Keratinocyte (primary cell): Measurements from ENCODE around the gene SOX5. TPM values are rescaled to one million over a fixed set of nuclear protein-coding genes. Genes with fewer than 3 reads are reported as not detected.

Experiments used
- DNase-seq: peaks from one replicate; pipeline ENCODE4 v3.0.0-alpha.2; 2011; ENCODE audit warnings: low read depth, missing footprints, low spot score
- FAIRE-seq: peaks from 2 replicates; lab custom pipeline; 2011; peaks lifted over from hg19 to GRCh38; lab: Jason Lieb, UNC
- H2AFZ ChIP-seq: 2 replicates; pipeline ENCODE4 v1.6.0; 2012; ENCODE audit warnings: low read length, control low read depth, inconsistent platforms; ENCODE audit not compliant: control insufficient read depth
- H3K27ac ChIP-seq: 2 replicates; pipeline ENCODE4 v1.5.1; 2011; ENCODE audit warnings: low read length; ENCODE audit not compliant: control insufficient read depth, insufficient read depth
- H3K27me3 ChIP-seq: 3 replicates; pipeline ENCODE4 v1.6.0; 2011; ENCODE audit warnings: low read length; ENCODE audit not compliant: control insufficient read depth, insufficient read depth; ENCODE audit errors: extremely low read depth
- H3K36me3 ChIP-seq, 2 experiments: 2 replicates in 1 of 2; 3 replicates in 1 of 2; pipeline ENCODE4 v1.5.1; 2011; ENCODE audit warnings: low read length in 2 of 2, mild to moderate bottlenecking in 1 of 2; ENCODE audit not compliant: control insufficient read depth in 2 of 2, insufficient read depth in 2 of 2; ENCODE audit errors: extremely low read depth in 1 of 2
- H3K4me1 ChIP-seq: 3 replicates; pipeline ENCODE4 v1.5.1; 2011; ENCODE audit warnings: low read length; ENCODE audit not compliant: control insufficient read depth, insufficient read depth; ENCODE audit errors: extremely low read depth
- H3K4me2 ChIP-seq: 3 replicates; pipeline ENCODE4 v1.6.0; 2011; ENCODE audit warnings: low read depth, low read length; ENCODE audit not compliant: control insufficient read depth, insufficient read depth; ENCODE audit errors: extremely low read depth
- H3K4me3 ChIP-seq, 3 experiments: fragments of 200-600 bp in 1 of 3; sonication (generic) in 1 of 3; 2 replicates in 2 of 3; 3 replicates in 1 of 3; pipeline ENCODE4 v1.5.1; 2011 to 2016; ENCODE audit warnings: low read length in 3 of 3, mild to moderate bottlenecking in 3 of 3, control low read depth in 2 of 3, inconsistent platforms in 1 of 3, low read depth in 1 of 3, mixed read lengths in 1 of 3, mixed run types in 1 of 3, moderate library complexity in 1 of 3; ENCODE audit not compliant: control insufficient read depth in 2 of 3, insufficient read depth in 2 of 3; ENCODE audit errors: extremely low read depth in 1 of 3
- H3K79me2 ChIP-seq: 2 replicates; pipeline ENCODE4 v1.6.0; 2012; ENCODE audit warnings: low read length; ENCODE audit not compliant: control insufficient read depth, insufficient read depth
- H3K9ac ChIP-seq: 3 replicates; pipeline ENCODE4 v1.6.0; 2011; ENCODE audit warnings: low read length; ENCODE audit not compliant: control insufficient read depth, insufficient read depth; ENCODE audit errors: extremely low read depth
- H3K9me1 ChIP-seq: 3 replicates; pipeline ENCODE4 v1.6.0; 2011; ENCODE audit warnings: low read length; ENCODE audit not compliant: control insufficient read depth, insufficient read depth; ENCODE audit errors: extremely low read depth
- H3K9me3 ChIP-seq: 2 replicates; pipeline ENCODE4 v1.5.1; 2012; ENCODE audit warnings: low read depth, low read length; ENCODE audit not compliant: control insufficient read depth
- H4K20me1 ChIP-seq: 3 replicates; pipeline ENCODE4 v1.6.0; 2011; ENCODE audit warnings: low read length; ENCODE audit not compliant: control insufficient read depth, insufficient read depth; ENCODE audit errors: extremely low read depth
- CTCF ChIP-seq, 3 experiments: IDR thresholded peaks in 1 of 3; conservative IDR thresholded peaks in 1 of 3; optimal IDR thresholded peaks in 1 of 3; 2 replicates in 2 of 3; 3 replicates in 1 of 3; pipeline versions ENCODE3 to v1.5.1; 2011; ENCODE audit warnings: low read length in 3 of 3, mild to moderate bottlenecking in 3 of 3, moderate library complexity in 2 of 3, control low read depth in 1 of 3, inconsistent platforms in 1 of 3; ENCODE audit not compliant: insufficient read depth in 2 of 3; ENCODE audit errors: extremely low read depth in 1 of 3
- EZH2 ChIP-seq: IDR thresholded peaks from one replicate; pipeline ENCODE4 v1.6.1; 2012; ENCODE audit warnings: inconsistent platforms, mild to moderate bottlenecking, low read length, moderate library complexity
- dilution Hi-C: fragments of 300-500 bp; cut with MboI; formaldehyde crosslinking; loops from one replicate; pipeline ENCODE4 v1.7.0; 2020; ENCODE audit warnings: low sequenced_read_pairs; ENCODE audit not compliant: extremely low pct_ligation_motif_present
- polyA plus RNA-seq, 5 experiments: library from polyadenylated mRNA; depleted of rRNA in 3 of 5; stranded (reverse) in 3 of 5; stranded (forward) in 1 of 5; unstranded in 1 of 5; fragments of >200 nt; gene quantifications; 1 replicate in 1 of 5; 2 replicates in 3 of 5; 3 replicates in 1 of 5; pipeline versions ENCODE4 v1.2.1 to v1.2.3, GENCODE V29; 2011 to 2012; ENCODE audit warnings: missing spikeins in 2 of 5, low read depth in 1 of 5, low replicate concordance in 1 of 5

SOX5 gene
- polyA plus RNA-seq, 1 donor (not counting 4 experiments of a cell fraction or from before 2014, with no cell fraction given), result not detected

- TF ChIP-seq CTCF (optimal IDR thresholded peaks at IDR 0.05 in 1 of 3, IDR thresholded peaks at IDR 0.05 in 1 of 3, conservative IDR thresholded peaks at IDR 0.05 in 1 of 3; ENCODE audit: extremely low read depth in 1 of 3, insufficient read depth in 2 of 3, low read length in 3 of 3), result no peak
- no peak for TF ChIP-seq EZH2
Observed at GRCh38 chr12:23581913-23582312, 367.6 kb downstream of the SOX5 start.

GRCh38 chr12:23579257-23579656, 370.2 kb downstream of the SOX5 start:
- no peaks in the 10 kb centered on the region for H3K9me3 ChIP-seq
- no peaks in the 10 kb centered on the region for H3K4me1 ChIP-seq
- H3K79me2 ChIP-seq, result no peaks in the 10 kb centered on the region
- TF ChIP-seq CTCF (optimal IDR thresholded peaks at IDR 0.05 in 1 of 3, IDR thresholded peaks at IDR 0.05 in 1 of 3, conservative IDR thresholded peaks at IDR 0.05 in 1 of 3; ENCODE audit: extremely low read depth in 1 of 3, insufficient read depth in 2 of 3, low read length in 3 of 3) (no peak), EZH2 (no peak)
- H3K9me1 ChIP-seq, result no peaks in the 10 kb centered on the region
- no peak overlapping the region for H3K4me2 ChIP-seq
- no peaks in the 10 kb centered on the region for H3K27me3 ChIP-seq
- no peaks in the 10 kb centered on the region for H3K36me3 ChIP-seq
- H3K27ac ChIP-seq, result no peak overlapping the region
- H4K20me1 ChIP-seq, result no peaks in the 10 kb centered on the region
- H2AFZ ChIP-seq, result no peak overlapping the region
- no peak overlapping the region for H3K9ac ChIP-seq
- dilution Hi-C loops, result no loop called here
- DNase-seq (no peak), FAIRE-seq (no peak)
- H3K4me3 ChIP-seq, result no peak overlapping the region

More at GRCh38 chr12:23581913-23582312, 367.6 kb downstream of the SOX5 start:
- H3K9ac ChIP-seq, result no peak overlapping the region
- H2AFZ ChIP-seq, result no peak overlapping the region
- H3K9me1 ChIP-seq, result no peaks in the 10 kb centered on the region
- no peak overlapping the region for H3K4me2 ChIP-seq
- no peak overlapping the region for H3K27ac ChIP-seq
- DNase-seq, result no peak
- no peaks in the 10 kb centered on the region for H4K20me1 ChIP-seq
- H3K9me3 ChIP-seq, result no peaks in the 10 kb centered on the region
- H3K79me2 ChIP-seq, result no peaks in the 10 kb centered on the region
- H3K36me3 ChIP-seq, result no peaks in the 10 kb centered on the region
- no peak for FAIRE-seq
- dilution Hi-C loops, result no loop called here
- no peaks in the 10 kb centered on the region for H3K4me1 ChIP-seq
- no peak overlapping the region for H3K4me3 ChIP-seq
- no peaks in the 10 kb centered on the region for H3K27me3 ChIP-seq
